ENCODE data around the gene SLC1A5. TPM values are rescaled to one million over a fixed set of nuclear protein-coding genes. Genes with fewer than 3 reads are reported as not detected.

SLC1A5 gene
- total RNA-seq, 1 donor from 2014 or later: 39.5 TPM

- H2AFZ ChIP-seq (replicated peaks): no peak overlapping the region
- H3K4me3 ChIP-seq: no peak overlapping the region
- Mint-ChIP-seq H3K4me1 (no peaks in the 10 kb centered on the region), H3K9me3 (no peaks in the 10 kb centered on the region), H3K27me3 (ENCODE audit: insufficient read depth, low read depth) (no peaks in the 10 kb centered on the region), H3K27ac (no peak overlapping the region), H3K36me3 (peaks cover 24% of the 10 kb centered on the region), H3K4me3 (peak overlapping the region; percentile 32)
- H3K36me3 ChIP-seq: no peaks in the 10 kb centered on the region
- H3F3A ChIP-seq (ENCODE audit: low read depth): peaks cover 3% of the 10 kb centered on the region
- peaks cover 3% of the 10 kb centered on the region for H4K20me1 ChIP-seq (ENCODE audit: low read depth)
- H3K4me2 ChIP-seq: no peak overlapping the region
- no peak overlapping the region for H3K9ac ChIP-seq
- peak; percentile 19 for DNase-seq (ENCODE audit: low spot score)
- H3K27me3 ChIP-seq: no peaks in the 10 kb centered on the region
- H3K27ac ChIP-seq: no peak overlapping the region
- TF ChIP-seq EZH2 (IDR thresholded peaks at IDR 0.05): no peak
- no peaks in the 10 kb centered on the region for H3K4me1 ChIP-seq
- H3K9me3 ChIP-seq (ENCODE audit: low read depth): no peaks in the 10 kb centered on the region
- H3K79me2 ChIP-seq (ENCODE audit: low read depth): peaks cover 11% of the 10 kb centered on the region
These were observed 11.2 kb downstream of the SLC1A5 start for GRCh38 chr19:46776927-46777911.

- H3K4me3 ChIP-seq: no peak overlapping the region
- H2AFZ ChIP-seq (replicated peaks): no peak overlapping the region
- peaks cover 2% of the 10 kb centered on the region for H3K27me3 Mint-ChIP-seq (ENCODE audit: insufficient read depth, low read depth)
- H3K9me3 Mint-ChIP-seq: no peaks in the 10 kb centered on the region
- no peaks in the 10 kb centered on the region for H4K20me1 ChIP-seq (ENCODE audit: low read depth)
- no peaks in the 10 kb centered on the region for H3K36me3 ChIP-seq
- TF ChIP-seq CTCF (IDR thresholded peaks at IDR 0.05): no peak
- TF ChIP-seq EZH2phosphoT487 (IDR thresholded peaks at IDR 0.05): no peak
- no peak for TF ChIP-seq EZH2 (IDR thresholded peaks at IDR 0.05)
- no peak for DNase-seq (ENCODE audit: low spot score)
- no peak overlapping the region for H3K27ac ChIP-seq
- H3K4me1 Mint-ChIP-seq: no peaks in the 10 kb centered on the region
- H3K27ac Mint-ChIP-seq: no peak overlapping the region
- H3K36me3 Mint-ChIP-seq: peaks cover 24% of the 10 kb centered on the region
- H3K4me2 ChIP-seq: no peak overlapping the region
- H3K4me1 ChIP-seq: no peaks in the 10 kb centered on the region
- H3K4me3 Mint-ChIP-seq: no peak overlapping the region
- no peaks in the 10 kb centered on the region for H3K27me3 ChIP-seq
- no peaks in the 10 kb centered on the region for H3K9me3 ChIP-seq (ENCODE audit: low read depth)
- H3K79me2 ChIP-seq (ENCODE audit: low read depth): no peaks in the 10 kb centered on the region
- no peak overlapping the region for H3K9ac ChIP-seq
- peaks cover 3% of the 10 kb centered on the region for H3F3A ChIP-seq (ENCODE audit: low read depth)
These were observed 12.6 kb downstream of the SLC1A5 start for GRCh38 chr19:46775642-46776258.

GRCh38 chr19:46773018-46773399, 15.4 kb downstream of the SLC1A5 start:
- Histone ChIP-seq H4K20me1 (ENCODE audit: low read depth) (no peaks in the 10 kb centered on the region), H3K79me2 (ENCODE audit: low read depth) (no peaks in the 10 kb centered on the region), H3K9me3 (ENCODE audit: low read depth) (no peaks in the 10 kb centered on the region), H3K27me3 (no peaks in the 10 kb centered on the region), H3K36me3 (no peaks in the 10 kb centered on the region), H3K27ac (no peak overlapping the region), H3K4me1 (no peaks in the 10 kb centered on the region), H3K4me2 (no peak overlapping the region), H2AFZ (replicated peaks) (no peak overlapping the region), H3K4me3 (no peak overlapping the region), H3K9ac (no peak overlapping the region), H3F3A (ENCODE audit: low read depth) (peaks cover 10% of the 10 kb centered on the region)
- no peak for DNase-seq (ENCODE audit: low spot score)
- TF ChIP-seq EZH2phosphoT487 (IDR thresholded peaks at IDR 0.05) (no peak), EZH2 (IDR thresholded peaks at IDR 0.05) (no peak), CTCF (IDR thresholded peaks at IDR 0.05) (no peak)
- peaks cover 18% of the 10 kb centered on the region for H3K36me3 Mint-ChIP-seq
- H3K27me3 Mint-ChIP-seq (ENCODE audit: insufficient read depth, low read depth): peaks cover 2% of the 10 kb centered on the region
- H3K4me3 Mint-ChIP-seq: no peak overlapping the region
- peaks cover 8% of the 10 kb centered on the region for H3K4me1 Mint-ChIP-seq
- H3K27ac Mint-ChIP-seq: no peak overlapping the region
- H3K9me3 Mint-ChIP-seq: no peaks in the 10 kb centered on the region

Measured in neural progenitor cell (in vitro differentiated cells).